Limb (tissue), 2 donors: ENCODE results near the gene SH3TC1.

ENCODE experiments used
- DNase-seq, 2 donors: peaks; one replicate each; pipeline ENCODE4 v3.0.0-alpha.2; 2016; ENCODE audit errors: extremely low spot score in 2 of 2

SH3TC1 gene

DNA sequence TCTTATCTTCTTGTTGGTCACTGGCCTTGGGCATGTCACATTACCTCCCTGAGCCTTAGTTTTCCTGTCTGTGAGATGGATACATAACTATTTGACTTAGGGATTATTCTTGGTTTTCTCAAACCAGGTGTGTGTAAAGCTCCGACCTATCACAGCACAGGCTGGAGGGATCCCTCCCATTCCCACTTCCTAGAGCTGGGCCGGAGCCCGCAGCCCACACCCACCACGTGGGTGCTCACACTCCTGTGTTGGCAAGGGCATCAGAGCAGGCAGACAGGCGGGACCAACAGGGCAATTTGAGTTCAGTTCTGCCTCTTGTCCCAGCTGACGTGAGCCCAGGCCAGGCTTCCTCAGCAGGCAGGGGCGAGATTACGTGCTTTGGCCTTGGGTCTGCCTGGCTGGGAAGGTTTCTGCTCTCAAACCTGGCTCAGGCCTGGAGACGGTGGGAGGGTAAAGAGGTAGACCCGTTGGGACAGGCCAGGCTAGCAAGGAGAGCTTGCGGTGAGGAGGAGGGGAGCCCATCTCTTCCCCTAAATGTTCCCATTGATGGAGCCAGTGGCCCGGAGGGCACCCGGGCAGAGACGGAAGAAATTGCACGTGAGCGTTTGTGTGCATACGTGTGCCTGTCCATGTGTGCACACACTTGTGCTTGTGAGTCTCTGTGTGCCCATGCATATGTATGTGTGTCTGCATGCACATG lies 734 bp upstream of the SH3TC1 start:
- DNase-seq, result no peak

DNA sequence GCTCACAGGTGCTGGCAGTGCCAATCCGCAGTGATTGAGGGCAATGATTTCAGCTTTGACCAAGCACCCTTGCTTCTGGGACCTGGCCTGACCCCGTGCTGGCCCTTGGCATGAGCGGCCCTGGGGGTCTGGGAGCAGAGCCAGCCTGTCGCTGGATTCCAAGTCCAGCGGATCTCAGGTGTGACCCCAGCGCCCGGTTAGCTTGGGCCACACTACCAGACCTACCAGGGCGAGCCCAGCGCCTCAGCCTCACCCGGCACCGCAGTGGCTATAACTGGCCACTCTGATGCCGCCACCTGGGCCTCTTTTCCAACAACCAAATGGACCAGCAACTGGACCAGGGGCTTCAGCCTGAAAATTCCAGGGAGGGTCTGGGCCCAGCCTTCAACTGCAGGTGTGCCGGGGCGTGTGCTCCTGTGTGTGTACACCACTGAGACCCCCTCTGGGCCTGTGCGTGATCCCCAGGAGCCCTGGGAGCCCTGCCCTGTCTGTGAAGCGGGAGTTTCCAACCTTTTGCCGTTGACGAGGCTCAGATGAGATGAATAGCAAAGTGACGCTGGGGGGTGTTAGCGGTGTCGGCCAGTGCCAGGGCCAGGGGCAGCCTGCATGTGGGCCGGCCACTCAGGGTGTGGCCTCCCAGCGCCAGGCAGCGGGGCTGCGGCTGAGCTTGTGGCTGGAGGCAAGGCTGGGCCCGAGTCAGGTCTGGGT lies 658 bp downstream of the SH3TC1 start:
- no peak for DNase-seq

DNA sequence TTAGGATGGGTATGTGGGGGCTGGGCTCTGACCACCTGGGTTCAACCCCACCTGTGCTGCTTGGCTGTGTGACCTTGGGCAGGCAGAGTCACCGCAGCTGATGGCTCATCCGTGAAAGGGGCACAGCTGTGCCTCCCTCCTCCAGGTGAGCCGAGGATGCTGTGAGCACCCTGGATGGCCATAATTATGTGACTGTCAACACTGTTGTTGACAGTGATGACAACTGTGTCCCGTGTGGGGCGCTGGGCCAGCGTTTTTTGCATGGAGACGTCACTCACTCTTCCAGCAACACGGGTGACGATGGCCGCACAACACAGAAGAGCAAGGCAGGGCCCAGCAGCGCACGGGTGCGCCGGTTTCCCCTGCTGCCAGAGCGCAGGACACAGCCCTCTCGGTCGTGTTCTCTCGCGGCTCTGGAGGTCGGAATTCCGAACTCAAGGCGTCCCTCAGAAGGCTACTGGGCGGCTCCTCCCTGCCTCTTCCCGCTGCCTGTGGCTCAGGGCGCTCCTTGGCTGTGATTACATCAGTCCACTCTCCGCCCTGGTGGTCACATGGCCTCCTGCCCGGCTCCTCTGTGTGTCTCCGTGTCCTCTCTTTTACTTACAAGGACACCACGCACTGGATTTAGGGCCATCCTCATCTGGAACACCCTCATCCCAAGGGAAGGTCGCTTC lies 1.3 kb downstream of the SH3TC1 start:
- DNase-seq, result no peak

DNA sequence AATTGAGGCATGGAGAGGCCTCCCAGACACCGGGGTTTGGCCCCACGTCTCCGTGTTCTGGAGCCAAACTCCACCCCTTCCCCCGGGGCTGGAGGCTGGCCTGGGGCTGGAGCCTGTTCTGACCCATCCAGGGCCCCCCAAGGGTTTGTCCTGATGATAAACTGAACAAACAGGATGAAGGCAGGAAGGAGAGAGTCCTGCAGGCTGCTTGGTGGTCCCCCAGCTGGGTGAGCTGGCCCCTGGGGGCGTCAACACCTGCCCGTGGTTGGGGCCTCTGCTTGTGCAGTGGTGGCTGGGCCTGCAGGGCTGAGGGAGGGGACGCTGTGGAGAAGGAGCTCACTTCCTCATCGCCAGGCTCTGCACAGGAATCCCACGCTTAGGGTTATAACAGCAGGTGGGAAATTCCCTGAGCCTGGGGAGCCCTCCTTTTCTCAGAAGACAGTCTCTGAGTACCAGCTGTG lies 2.3 kb downstream of the SH3TC1 start:
- no peak for DNase-seq

DNA sequence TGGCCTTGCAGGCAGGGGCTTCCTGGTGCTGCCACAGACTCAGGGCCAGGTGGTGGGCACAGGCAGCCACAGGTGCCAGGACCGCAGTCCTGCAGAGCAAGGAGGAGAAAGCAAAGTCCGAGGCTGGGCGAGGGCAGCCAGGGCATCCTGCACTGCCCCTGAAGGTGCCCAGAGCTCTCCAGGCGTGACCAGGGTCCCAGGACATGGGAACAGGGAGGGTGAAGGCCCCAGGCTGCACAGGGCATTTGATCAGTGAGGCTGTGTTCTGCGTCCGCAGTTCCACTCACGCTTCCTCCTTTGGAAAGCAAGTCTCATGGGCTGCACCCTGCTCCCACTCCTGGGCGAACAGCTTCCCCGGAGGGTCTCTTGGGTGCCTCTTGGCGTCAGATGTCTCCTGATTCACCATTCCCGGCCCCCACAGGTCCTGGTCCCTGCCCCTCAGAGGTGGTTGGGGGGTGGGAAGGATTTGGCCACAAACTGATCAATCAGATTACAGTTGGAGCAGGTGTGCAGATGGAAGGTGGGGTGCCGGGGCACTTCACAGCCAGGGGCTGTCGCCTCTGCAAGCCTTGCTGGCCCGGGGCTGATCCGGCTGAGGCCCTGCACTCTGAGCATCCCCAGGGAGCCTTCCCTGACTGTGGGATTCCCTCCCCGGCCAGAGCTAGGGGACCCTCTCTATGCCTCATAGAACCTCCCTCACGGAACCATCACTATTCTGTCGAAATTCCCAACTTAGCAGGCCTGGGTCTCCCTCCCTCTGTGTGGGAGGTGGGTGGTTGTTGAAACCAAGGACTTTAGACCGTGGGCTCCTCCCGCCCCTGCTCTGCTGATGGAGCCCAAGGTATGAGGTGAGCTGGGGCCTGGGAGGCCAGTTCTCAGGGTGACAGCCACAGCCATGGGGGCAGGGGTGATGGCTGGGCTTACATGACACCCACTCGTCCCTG lies 3.3 kb downstream of the SH3TC1 start:
- DNase-seq, result no peak

DNA sequence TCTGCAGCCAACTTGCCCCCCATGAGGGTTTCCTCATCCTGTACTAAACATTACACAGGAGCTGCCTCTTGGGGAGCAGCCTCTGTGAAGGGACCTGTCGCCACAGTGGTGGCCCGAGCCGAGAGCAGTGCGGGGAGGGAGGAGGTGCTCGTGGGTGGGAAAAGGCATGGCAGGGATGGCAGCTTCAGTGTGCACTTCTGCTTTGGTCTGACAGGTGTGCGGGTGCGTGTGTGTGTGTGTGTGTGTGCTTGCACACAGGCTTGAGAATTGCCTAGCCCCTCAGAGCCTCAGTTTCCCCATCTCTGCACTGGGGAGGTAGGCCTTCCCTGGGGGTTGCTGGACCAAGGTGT lies 3.9 kb downstream of the SH3TC1 start:
- DNase-seq, result no peak

DNA sequence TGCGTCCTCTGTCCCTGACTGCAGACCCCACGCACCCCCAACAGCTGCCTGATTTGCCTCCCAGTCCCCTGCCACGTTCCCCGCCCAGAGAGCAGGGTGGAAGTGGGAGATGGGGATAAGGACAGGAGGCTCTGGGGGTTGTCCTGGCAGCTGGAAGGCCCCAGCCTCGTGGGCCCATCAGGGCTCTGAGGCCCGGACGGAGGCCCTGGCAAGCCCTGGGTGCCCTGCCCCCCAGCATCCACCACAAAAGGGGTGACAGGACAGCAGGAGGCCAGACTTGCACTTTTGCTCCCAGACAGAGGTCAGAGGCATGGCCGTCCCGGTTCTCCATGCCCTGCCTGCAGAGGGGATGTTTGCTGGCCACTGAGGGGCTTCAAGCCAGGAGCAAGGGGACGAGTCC lies 4.7 kb downstream of the SH3TC1 start:
- DNase-seq, result no peak

DNA sequence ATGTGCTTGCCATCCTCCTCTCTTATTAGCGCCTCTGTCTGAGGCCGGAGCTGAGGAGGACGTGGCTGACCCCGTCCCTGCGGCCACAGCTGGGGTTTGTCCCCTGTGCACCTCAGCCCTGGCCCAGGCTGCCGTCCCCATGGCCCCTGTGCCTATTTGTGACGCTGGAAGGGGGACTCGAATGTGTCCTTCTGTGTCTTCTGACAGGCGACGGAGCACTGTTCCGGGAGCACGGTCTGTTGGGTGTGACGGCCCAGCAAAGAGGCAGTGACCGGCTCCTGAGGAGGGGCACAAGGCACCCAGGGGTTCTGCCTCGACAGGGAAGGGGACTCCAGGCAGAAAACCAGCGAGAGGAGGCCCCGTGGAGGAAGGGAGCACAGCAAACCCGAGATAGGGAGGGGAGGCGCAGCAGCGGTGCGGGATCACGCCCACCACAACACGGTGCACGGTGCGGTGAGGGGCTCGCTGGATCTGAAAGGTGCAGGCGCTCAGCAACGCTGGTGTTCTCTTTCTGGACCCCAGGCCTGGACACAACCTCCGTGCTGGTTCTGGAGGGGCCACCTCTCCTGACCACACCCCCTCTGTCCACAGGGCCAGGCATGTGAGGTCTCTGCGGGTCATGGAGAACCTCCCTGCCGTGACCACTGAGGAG lies 5.6 kb downstream of the SH3TC1 start:
- DNase-seq, result no peak

DNA sequence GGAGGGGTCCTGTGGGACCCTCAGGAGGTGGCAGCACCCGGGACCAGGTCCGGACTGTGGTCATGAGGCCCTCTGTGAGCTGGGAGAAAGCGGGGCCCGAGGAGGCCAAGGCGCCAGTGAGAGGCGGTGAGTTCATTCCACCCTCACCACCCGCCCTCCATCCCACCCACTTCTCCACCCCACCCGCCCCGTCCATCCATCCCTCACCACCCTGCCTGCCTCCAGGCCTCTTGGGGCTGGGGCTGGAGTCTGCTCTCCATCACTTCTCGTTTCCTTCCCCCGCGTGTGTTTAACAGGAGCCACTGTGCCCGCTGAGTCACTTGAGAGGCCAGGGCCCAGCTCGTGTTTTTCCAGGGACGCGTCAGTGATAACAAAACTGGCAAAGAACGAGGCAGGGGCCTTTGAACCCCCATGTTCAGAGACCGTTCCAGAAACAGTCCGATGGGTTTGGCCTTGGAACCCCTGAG lies 6.2 kb downstream of the SH3TC1 start:
- no peak for DNase-seq

DNA sequence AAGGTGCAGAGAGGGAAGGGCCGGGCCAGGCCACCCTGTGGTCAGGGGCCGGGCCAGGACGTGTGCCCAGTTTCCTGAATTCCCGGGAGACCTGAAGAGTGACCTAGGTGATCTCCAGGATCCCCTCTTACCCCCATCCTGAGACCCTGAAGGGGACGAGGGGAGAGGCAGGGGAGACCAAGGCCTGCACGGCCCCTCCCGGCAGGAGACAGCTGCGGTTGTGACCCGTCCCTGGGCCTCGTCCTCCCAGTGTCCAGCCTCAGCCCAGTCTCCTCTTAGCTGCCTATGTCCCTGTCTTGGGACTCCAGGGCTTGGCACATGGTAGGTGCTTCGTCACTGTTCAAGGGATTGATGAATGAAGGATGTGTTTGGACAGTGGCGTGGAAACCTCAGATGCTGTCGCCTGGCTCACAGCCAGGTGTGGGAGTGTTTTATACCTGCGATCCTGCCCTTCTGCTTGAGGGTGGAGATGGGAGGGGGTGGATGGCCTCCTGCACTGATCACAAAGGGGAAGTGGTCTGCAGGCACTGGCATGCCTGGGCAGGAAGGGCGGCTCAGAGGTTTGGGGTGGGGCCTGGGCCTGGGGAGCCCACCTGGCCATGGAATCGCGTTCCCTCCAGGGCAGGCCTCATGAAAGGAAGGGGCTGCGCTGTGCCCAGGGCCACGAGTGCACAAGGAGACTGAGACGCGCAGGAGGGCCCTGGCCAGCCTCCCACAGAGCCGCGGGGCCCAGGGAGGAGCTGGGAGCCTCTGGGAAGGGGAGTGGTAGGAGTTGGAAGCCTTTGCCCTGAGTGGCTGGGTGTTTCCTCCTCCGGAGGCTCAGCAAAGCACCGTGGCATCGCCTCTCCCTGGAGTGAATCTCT lies 6.9 kb downstream of the SH3TC1 start:
- DNase-seq, result no peak

DNA sequence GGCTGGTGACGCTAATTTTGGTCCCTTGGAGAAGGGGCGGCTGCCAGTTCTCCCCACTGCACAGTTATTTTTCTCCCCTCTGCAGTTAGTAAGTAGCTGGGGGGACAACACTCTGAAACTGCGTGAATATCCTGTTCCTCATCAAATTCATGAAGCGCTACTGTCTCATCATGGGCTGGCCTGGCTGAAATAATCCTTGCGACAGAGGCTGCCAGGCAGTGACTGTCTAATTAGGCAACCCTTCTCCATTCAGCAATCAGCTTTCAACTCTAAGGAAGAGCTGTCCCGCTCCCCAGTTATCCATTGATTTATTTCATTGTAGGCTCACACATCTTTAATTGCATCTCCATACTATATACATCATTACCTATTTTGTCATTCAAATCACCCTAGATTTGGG lies 8.2 kb downstream of the SH3TC1 start:
- DNase-seq, result no peak

DNA sequence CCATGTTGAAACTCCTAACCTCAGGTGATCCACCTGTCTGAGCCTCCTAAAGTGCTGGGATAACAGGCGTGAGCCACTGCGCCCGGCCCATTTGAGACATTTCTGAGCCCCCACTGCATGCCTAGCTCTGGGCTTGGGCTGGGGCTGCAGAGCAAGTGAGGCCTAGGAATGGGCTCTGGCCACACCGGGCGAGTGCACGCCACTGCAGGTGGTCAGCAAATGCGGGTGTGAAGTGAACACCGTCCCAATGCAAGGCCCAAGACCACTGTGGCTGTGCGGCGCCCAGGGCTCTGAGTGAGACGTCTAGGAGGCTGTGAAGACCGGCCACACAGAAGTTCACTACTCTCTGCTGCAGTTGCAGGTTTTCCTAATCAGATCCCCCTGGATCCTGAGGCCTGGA lies 9.5 kb downstream of the SH3TC1 start:
- no peak for DNase-seq

DNA sequence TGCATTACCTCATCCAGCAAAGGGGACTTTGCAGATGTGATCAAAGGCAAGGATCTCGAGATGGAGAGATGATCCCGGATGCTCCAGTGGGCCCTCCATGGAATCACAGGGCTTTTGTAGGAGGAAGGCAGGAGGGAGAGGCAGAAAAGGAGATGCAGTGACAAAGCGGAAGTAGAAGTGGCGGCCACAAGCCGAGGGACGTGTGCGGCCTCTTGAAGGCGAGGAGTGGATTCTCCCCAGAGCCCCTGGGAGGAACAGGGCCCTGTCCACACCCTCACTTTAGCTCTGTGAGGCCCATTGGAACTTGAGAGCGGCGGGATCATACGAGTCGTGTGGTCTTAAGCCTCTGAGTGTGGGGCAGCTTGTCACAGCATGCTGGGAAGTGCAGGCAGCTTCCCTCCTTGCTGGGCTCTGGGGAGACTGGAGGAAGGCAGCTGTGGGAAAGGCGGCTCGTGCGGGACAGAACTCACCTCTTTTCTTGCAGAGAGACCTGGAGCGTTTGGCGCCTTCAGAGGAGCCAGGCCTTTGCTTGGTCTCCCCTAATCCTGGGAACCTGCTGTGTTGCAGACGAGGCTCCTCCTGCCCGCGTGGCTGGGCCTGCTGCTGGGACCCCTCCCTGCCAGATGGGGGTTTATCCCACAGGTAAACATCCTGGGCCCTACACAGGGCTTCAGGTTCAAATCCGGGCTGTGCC lies 10.2 kb downstream of the SH3TC1 start:
- DNase-seq, result no peak

DNA sequence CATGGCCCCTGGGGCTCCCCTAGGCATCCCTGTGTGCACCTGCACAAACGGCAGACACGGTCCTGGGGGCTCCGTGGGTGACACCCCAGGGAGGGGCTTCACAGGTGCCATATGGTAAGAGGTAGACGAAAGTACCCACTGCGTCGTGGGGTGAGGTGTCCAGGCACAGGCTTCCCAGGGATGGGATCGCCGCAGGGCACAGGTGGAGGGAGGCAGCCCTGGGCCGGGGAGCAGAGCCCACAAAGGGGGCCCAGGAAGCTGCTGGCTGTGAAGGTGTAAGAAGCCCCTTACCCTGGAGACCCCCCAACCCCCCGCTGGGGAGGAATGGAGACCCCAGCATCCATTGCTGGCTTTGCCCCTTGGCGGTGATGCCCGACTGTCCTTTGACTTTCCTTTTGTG lies 10.9 kb downstream of the SH3TC1 start:
- no peak for DNase-seq

DNA sequence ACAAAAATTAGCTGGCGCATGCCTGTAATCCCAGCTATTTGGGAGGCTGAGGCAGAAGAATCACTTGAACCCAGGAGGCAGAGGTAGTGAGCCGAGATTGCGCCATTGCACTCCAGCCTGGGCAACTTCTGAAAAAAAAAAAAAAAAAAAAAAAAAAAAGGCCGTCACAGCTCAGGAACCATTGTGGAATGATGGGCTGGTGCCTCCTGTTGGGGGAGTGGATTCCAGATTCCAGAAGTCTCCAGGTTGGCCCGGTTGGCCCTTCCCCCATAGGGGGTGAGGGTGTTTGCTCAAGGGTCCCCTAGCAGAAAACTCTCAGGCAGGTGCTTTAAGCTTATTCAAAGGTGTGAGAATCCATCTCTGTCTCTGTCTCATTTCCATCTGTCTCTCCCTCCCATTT lies 11.5 kb downstream of the SH3TC1 start:
- no peak for DNase-seq

DNA sequence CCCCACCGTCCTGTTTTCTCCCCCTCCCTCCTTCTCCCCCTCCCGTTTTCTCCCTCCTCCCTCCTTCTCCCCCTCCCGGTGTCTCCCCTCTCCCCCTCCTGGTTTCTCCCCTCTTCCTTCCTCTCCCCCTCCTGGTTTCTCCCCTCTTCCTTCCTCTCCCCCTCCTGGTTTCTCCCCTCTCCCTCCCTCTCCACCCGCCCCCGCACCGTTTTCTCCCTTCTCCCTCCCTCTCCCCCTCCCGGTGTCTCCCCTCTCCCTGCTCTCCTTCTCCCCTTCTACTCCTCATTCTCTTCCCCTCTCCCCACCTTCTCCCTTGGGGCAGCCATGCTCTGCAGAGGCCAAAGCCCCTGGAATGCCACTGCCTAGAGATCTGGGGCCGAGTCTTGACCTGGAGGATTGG lies 12.2 kb downstream of the SH3TC1 start:
- no peak for DNase-seq

DNA sequence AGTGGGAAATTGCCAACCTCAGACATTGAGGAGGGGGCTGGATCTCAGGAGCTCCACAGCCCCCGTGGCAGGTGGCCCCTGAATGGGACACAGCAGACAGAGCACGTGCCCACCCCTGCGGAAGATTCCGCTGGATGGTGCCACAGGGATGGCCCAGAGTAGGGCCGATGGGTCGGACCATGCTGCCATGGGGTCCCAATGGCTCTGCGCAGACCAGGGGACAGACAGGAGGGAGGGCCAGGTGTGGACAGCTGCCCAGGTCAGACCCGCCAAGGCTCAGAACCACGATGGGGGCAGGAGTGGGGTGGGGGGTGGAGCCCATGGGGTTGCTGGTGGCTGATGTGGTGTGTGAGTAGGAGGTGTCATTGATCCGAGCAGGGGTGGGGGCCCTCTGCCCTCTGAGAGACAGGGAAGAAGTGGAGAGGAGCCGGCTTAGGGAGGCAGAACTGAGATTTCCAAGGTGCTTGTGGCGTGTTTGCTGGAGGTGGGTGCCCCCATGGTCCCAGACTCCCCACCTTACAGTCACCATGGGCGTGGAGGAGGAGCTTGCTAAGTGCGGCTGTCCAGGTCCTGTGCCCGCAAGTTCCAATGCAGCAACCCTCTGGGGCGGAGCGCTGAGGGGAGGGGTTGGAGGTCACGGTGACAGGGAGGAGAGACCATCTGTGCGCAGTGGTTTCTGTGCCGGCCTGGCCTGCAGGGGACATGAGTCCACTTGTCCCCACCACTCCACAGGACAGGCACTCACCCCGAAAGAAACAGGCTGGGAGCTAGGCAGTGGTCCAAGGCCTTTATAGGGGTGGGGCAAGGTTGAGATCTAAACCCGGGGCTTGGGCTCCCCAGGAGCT lies 12.9 kb downstream of the SH3TC1 start:
- DNase-seq, result no peak

DNA sequence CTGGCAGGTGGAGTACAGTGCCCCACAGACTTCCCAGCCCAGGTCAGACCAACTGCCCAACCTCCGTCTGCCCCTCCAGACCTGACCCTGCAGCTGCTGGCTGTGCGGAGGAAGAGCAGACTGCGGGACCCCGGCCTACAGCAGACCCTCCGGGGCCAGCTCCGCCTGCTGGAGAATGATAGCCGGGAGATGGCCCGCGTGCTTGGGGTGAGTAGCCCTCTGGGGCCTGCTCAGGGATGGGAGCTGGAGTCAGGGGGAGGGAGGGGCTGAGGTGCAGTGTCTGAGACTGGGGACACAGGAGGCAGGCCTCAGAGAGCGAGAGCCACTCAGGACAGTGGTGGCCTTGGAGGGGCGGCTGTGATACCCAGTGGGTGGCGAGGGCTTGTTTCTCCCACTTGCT lies 13.5 kb downstream of the SH3TC1 start:
- no peak for DNase-seq

DNA sequence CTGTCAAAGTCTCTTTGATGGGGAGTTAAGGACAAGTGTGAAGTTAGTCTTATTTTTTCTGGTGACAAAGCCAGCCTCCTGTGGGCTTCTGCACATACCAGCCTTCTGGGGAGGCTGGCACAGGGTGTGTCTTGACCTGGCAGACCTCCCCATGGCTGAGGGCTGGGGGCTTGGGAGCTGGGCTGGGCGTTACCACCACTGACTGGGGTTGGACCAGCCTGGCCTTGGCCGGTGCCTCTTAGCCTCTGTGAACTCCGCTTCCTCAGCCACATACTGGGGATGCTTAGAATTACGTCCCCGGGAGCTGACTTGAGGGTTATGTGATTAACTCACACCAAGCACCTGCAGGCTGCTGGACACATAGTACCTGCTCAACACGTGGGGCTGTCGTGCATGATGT lies 14.0 kb downstream of the SH3TC1 start:
- DNase-seq, result no peak
